HG02588 (cell line): ENCODE data around the gene FOXP1.
"Not testable (repeated sequence)": the region's sequence is repeated elsewhere in the genome, so short reads cannot be mapped to it uniquely, and the experiment has no call there.

Source experiments
- ATAC-seq: cut with Tn5 transposase; IDR thresholded peaks from one replicate; pipeline ENCODE4 v1.9.1; 2021; ENCODE audit warnings: mild to moderate bottlenecking, moderate library complexity; ENCODE audit not compliant: unreplicated experiment

The FOXP1 gene

DNA sequence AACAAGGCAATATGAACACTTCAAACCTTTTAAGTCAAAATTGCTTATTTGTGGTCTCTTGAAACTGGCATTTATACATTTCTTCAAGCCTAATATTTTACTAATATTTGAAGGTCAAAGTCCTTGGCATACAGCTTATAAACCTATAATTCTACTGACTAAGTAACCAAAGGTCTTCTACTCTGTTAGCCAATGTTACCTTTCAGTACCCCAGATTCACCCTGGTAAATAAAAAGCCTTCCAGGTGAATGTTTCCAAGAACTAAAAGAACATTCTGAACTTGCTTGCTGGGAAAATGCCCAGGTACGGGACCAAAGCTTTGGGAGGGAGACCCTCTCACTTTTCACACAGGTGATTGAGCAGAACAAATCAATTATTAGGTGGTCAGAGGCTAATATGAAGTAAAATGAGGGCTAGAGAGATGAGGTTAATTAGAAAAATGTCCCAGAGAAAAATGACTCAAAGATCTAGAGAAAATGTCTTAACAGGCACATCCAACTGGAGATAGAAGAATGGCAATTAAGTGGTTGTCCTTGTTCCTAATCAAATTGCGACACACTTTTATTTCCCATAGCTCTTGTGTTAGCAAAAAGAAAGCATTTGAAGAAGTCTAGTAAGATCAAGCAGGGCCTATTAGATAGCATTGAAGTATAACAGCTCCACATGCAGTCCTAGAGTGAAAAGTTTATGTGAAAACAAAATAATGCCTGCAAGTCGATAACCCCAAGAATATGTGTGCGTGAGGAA lies 232.0 kb downstream of the FOXP1 start:
- ATAC-seq, result no peak

DNA sequence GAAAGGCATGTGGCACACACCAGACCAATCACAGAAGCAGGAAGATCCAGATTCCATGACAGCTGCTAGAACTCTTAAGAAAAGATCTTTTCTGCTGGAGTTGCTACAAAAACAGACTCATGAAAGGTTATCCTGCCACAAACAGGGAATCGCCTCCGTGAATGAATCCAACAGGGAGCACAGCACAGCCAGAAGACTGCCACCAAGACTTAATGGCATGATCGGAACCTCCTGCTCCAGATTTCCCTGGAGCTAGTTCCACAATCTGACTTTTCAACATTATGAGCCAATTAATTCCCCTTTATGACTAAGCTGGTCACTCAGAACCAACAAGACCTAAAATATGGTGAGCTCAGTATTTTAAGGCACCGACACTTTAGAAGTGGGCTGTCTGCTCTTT lies 232.5 kb downstream of the FOXP1 start:
- no peak for ATAC-seq

DNA sequence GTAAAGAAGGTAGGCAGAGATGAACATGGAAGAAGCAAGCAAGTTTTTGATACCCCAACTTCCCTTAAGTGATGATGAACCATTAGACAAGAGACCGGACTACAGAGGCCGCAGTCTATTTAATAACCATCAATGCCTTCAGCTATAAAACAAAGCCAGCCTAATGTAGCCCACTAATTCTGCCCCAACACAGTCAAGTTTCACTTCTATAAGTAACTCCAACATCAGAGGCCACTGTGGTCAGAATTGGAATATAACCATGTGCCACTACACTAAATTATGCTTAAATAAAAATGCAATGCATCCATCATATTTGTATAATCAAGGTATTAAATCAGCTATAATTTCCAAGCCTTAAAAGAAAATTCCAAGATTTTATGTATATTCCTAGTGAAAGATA lies 234.7 kb downstream of the FOXP1 start:
- no peak for ATAC-seq

DNA sequence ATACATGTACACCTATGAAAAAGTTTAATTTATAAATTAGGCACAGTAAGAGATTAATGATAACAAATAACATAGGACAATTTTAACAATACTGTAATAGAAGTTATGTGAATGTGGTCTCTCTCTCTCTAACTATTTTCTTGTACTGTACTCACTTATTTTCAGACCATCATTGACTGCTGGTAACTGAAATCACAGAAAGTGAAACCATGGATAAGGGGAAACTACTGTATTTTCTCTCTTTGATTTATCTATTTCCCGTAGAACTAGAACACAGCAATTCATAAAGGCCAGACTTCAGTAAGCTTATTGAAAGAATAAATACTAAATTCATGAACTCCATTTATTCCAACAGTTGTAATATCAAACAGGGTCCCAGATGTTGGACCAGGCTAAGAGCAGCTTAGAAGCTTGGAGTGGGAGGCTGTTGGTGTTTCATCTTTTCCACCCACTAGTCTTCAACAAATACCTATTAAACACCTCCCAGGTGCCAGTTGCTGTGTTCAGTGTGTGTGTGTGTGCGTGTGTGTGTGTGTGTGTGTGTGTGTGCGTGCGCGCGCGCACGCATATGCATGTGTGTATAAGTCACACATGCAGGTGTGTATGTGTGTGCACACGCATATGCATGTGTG lies 235.4 kb downstream of the FOXP1 start:
- ATAC-seq, result no peak

DNA sequence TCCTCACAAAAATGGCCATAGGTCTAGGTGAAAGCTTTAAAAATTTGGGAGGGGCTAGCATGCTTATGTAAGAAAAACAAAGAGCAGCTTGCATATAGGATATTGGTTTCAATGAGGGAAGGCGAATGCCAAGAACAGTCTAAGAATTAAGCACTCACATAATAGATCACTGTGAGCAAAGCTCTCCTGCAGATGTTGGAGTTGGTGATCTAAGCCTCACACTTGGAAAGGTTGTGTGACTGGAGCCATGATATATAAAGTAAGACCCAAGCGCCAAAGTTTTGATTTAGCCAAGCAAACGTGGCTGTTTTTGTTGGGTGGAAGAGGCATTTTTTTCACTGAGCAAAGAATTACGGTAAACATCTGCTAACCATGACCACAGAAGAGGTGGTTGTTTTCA lies 237.5 kb downstream of the FOXP1 start:
- no peak for ATAC-seq

DNA sequence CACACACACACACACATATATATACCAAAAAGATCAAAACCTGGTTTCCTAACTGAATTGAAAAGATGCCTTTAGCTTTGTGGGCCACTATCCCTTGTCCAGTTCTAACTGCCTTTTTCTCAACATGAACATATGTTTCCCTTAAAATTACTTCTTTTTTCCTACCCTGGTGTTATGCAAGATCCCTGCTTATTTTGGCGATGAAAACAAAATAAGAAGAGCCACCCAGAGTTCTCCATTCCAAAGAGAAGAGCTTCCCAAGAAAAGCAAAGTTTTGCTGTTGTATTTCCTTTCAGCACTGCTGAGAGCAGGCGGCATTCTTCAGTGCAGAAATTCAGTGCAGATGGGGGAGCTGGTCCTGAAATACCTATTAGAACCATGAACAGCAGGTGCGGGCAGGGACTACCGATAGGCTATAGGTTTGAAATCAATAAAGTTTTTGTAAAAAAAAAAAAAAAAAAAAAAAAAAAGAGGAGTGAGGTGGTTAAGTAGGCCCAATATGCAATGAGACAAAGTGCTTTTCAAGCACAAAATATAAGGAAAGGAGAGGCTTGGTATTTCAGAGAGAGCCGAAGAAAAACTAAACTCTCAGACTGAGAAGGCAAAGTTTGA lies 238.0 kb downstream of the FOXP1 start:
- ATAC-seq, result no peak

DNA sequence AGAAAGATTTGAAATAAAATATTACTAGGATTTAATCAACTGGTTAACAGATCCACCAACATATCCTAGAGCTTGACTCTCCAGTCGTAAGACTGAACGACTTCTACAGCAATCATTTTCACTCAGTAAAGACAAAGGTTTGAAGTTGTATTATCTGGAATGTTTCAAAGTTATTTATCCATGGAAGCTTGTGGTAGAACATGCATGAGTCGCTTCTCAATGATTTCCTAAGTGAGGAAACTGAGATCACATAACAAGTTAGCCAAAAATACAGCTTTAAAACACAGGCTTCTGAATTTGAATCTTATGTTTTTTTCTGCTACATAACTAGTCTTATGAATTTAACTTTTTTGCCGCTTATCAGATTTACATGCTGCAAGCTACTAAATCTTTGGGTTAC lies 241.8 kb downstream of the FOXP1 start:
- ATAC-seq, result no peak

DNA sequence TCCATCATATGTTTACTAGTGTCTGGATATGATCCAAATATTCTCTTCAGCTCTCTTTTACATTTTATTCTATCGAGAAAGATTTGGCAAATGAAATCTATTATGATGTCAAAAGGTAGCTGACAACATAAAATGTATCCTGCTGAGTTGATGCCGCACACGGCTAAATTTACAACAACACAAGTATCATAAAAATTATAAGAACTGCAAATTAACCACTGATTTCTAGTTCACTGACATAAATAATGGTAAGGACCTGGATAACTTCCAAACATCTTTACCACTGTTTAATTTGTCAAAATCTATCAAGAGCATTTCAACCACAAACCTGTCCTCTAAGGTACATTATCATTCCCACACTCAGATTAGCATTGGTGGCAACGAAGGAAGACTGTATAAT lies 244.5 kb downstream of the FOXP1 start:
- ATAC-seq, result no peak

DNA sequence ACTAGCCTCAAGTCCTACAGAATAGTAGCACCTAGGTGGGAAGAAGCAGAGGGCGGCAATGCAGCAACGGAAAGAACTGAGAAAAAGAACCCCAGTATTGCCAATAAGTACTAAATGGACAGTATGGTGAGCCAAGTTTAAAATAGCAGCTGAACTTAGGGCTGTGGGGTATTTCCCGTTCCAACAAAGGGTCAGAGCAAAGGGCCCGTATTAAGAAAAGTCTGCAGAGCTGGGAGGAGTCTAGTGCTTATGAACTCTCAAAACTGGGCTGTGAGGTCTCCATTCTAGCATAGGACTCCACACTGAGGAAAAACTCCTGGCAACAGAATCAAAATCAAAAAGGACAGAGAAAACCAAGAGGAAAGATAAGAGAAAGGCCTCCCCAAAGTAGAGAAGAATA lies 250.7 kb downstream of the FOXP1 start:
- ATAC-seq, result no peak

DNA sequence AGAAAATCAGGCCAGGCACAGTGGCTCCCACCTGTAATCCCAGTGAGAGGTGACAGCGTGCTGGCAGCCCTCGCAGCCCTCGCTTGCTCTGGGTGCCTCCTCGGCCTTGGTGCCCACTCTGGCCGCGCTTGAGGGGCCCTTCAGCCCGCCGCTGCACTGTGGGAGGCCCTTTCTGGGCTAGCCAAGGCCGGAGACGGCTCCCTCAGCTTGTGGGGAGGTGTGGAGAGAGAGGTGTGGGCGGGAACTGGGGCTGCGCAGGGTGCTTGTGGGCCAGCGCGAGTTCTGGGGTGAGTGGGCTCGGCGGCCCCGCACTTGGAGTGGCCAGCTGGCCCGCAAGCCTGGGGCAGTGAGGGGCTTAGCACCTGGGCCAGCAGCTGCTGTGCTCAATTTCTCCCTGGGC lies 252.6 kb downstream of the FOXP1 start:
- no peak for ATAC-seq

DNA sequence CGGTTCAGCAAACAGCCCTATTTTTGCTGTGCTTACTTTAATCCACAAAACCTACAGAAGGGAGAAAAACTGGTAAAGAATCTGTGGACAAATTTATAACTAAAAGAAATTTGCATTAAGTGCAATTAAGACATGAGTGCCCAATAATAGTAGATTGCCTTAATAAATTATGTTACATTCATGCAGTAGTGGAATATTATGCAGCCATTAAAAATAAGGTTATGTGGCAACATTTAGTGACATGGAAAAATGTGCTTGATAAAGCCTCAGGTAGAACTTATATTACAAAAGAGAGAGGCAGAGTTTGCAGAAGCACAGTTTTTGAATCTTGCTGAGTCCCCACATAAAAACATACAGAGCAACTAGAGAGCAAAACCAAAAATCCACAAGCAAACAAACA lies 253.0 kb downstream of the FOXP1 start:
- no peak for ATAC-seq

DNA sequence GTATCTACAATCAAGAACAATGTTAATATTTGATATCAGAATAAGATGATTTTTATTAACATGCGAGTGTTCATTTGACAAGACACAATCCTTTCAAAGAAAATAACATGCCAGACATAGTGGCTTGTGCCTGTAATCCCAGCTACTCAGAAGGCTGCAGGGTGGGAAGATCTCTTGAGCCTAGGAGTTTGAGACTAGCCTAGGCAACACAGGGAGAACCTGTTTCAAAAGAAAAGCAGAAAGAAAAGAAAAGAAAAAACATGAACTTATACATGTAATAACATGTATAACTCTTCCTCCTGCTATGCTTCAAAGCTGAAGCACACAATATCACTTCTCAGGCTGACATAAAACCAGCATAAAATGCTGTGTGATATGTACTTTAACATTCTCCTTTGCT lies 253.7 kb downstream of the FOXP1 start:
- no peak for ATAC-seq

DNA sequence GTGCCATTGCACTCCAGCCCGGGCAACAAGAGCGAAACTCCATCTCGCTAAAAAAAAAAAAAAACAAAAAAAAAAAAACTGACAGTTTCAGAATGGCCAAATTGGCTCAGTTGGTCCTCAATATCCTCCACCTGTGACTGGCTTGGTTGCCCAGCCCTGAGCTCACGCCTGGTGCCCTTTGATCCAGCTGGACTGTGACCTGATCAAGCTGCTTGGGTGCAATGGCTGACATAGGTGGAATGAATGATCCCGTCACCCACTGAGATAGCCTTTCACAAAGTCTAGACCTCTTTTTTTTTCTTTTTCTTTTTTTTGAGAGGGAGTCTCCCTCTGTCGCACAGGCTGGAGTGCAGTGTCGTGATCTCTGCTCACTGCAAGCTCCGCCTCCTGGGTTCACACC lies 254.6 kb downstream of the FOXP1 start:
- ATAC-seq, result no peak

DNA sequence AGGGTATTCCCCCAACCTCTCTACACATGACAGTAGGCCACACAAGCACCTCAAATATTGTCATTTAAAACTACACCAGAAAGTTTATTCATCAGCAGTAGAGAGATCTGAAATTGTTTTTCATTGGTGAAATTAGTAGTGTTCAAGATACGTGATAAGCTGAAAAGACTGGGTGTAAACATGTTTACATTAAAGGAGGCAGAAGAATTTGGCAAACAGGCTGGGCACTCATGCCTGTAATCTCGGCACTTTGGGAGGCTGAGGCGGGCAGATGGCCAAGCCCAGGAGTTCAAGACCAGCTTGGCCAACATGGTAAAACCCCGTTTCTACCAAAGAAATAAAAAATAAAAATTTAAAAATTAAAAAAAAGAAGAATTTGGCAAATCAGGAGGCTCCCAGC lies 255.6 kb downstream of the FOXP1 start:
- ATAC-seq, result no peak

DNA sequence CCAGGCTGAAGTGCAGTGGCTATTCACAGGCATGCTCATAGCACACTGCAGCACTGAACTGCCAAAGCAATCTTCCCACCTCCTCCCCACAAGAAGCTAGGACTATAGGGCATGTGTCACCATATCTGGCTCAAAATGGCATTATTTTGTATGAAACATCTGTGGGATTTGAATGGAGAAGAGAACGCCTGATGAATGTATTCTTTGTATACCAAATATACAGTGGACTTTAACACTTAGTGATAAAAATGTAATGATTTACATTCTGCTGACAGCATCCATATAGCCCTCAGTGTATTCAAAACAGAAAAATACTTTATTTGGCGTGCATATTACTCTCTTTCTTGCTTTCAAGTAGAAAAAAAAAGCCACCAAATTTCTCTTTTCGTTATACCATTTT lies 257.8 kb downstream of the FOXP1 start:
- ATAC-seq, result no peak

DNA sequence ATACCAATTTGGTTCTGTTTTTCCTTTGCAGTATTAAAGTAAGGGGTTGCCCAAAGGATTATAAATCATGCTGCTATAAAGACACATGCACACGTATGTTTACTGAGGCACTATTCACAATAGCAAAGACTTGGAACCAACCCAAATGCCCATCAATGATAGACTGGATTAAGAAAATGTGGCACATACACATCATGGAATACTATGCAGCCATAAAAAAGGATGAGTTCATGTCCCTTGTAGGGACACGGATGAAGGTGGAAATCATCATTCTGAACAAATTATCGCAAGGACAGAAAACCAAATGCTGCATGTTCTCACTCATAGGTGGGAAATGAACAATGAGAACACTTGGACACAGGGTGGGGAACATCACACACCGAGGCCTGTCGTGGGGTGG lies 259.3 kb downstream of the FOXP1 start:
- not testable (repeated sequence) for ATAC-seq

DNA sequence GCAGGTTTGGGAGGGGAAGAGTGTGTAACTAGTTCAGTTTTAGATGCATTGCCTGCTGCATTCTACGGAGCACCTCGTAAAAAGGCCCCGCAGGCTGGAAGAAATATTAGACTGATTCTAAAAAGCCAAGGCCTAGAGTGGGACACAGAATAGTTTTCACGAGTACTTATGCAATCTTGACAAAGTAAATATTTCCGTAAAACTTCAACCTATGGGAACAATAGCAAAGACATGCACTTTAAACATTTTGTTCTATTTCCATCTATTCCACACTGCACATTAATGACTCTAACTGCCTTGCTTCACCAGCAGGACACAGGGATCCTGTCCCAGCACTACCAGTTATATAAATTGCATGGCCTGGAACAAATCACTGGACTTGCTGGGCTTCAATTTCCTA lies 260.0 kb downstream of the FOXP1 start:
- ATAC-seq, result no peak

DNA sequence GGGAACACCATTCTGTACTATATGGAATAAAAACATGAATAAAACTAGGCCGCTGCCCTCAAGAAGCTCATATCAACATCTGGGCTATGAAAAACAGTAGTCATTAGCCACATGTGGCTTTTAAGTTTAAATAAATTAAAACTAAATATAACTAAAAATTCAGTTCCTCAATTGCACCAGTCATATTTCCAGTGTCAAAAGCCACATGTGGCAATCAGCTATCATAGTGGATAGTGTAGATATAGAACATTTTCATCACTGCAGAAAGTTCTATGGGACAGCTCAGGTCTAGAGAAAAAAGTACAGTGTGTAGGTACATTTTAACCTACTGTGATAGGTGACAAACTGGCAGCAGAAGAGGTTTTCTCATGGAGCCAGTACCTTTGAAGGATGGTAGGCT lies 261.4 kb downstream of the FOXP1 start:
- ATAC-seq, result no peak

DNA sequence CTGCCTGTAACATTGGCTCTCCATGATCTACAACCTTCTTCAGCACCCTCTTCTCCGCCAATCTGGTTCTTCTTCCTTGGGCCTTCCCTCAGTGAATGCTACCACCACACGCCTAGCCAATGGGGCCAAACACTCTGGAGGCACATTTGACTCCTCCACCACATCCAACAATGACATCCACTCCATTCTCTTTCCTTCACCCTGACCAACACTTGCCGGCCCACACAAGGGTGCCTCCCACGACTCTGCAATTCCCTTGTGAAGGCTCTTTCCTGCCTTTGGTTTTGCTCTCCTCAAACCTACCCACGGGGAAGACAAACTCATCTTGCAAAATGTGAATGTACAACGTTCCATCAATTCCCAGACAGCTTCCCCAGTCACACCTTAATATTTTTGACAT lies 263.8 kb downstream of the FOXP1 start:
- no peak for ATAC-seq

DNA sequence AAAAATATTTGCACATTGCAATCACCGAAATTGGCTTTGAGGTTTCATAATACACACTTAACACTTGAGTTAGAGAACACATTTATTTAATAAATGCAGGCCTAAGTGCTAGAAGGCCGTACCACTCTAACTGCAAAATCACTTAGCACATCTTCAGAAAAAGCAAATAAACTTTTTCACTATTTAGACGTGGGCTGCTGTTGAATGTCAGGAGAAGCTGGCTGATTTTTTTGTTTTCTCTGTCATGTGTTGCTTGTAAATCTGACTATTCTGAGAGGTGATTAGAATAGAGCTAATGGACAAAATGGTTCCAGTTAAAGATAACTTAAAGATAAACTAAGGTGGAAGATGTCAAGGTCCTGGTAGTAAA lies 265.1 kb downstream of the FOXP1 start:
- no peak for ATAC-seq

DNA sequence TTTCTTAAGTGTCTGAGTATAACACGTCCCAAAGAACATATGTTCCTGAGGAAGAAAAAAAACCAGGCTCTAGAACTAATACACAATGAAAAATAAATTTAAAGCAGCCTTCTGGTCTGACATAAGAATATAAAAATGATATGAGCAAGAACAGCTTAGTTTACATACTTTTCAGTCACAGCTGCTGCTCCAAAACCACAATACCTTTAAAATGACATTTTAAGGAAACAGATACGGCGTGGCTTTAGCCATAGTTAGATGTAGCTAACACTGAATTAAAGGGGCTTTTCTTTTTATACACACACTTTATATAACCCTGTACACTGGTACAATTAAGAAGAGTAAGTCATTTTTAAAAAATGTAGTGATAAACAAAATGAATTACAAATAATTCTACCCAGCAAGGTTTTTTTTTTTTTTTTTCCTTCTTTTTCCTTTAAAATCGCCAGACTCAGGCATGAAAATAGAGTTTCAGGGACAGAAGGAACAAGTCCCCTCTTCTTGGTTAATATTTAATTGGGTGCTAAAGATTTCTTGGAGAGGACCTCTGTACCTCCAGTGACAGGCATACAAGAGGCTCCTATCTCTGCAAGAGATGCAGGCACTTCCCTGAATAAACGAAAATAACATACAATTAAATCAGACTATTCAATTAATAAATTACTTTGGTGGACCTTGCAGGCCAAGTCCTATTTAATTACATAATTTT lies 265.6 kb downstream of the FOXP1 start:
- no peak for ATAC-seq

DNA sequence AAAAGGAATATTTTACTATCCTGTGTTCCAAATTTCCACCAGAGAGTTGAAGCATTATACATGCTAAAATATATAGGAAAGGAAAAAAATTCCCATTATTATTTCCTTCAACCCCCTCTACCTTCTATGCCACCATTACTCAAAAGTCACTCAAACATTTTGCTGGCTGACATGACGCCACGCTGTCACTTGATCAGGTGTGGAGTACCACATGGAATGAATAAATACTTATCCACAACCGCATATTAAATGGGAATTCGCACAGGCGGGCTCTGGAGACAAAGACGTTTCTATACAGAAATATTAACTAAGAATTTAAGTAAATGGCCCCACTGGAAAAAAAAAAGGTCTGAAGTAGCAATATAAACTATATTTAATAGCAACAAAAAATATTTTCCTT lies 266.4 kb downstream of the FOXP1 start:
- no peak for ATAC-seq
